HepG2 (cell line): ENCODE results near the gene IFITM10.

Source experiments
- AHR ChIP-seq: IDR thresholded peaks from 2 replicates; pipeline ENCODE4 v1.6.1; 2018; ENCODE audit warnings: missing genetic modification reagents, missing compliant biosample characterization
- ARNT ChIP-seq: fragments of 450-650 bp; IDR thresholded peaks from 2 replicates; pipeline ENCODE4 v1.6.1; 2017
- ATF2 ChIP-seq: sonication (generic); formaldehyde crosslinking; IDR thresholded peaks from 2 replicates; pipeline ENCODE4 v1.4.0; 2020; ENCODE audit warnings: missing genetic modification reagents
- BHLHE40 ChIP-seq: IDR thresholded peaks from 2 replicates; pipeline ENCODE4 v1.6.1; 2011; ENCODE audit warnings: low read length, improper control_type of control experiment
- CTCF ChIP-seq: sonication (generic); formaldehyde crosslinking; IDR thresholded peaks from 2 replicates; pipeline ENCODE4 v1.5.0; 2020; ENCODE audit warnings: mild to moderate bottlenecking, missing genetic modification reagents, moderate library complexity
- GABPB1 ChIP-seq: IDR thresholded peaks from 2 replicates; pipeline ENCODE4 v1.6.1; 2016; ENCODE audit warnings: mild to moderate bottlenecking, missing genetic modification reagents, moderate library complexity, missing compliant biosample characterization
- ISL2 ChIP-seq: sonication (generic); formaldehyde crosslinking; IDR thresholded peaks from 2 replicates; pipeline ENCODE4 v1.5.0; 2020; ENCODE audit warnings: missing genetic modification reagents
- PHF20 ChIP-seq: sonication (generic); formaldehyde crosslinking; IDR thresholded peaks from 2 replicates; pipeline ENCODE4 v1.5.0; 2020; ENCODE audit warnings: mild to moderate bottlenecking, missing genetic modification reagents
- PHF8 ChIP-seq: sonication (generic); formaldehyde crosslinking; IDR thresholded peaks from 2 replicates; pipeline ENCODE4 v1.5.0; 2020; ENCODE audit warnings: missing genetic modification reagents
- SIN3B ChIP-seq: fragments of 150-350 bp; IDR thresholded peaks from 2 replicates; pipeline ENCODE4 v1.6.1; 2014; ENCODE audit warnings: low read length
- SMYD3 ChIP-seq: sonication (generic); formaldehyde crosslinking; IDR thresholded peaks from 2 replicates; pipeline ENCODE4 v1.8.1; 2023; ENCODE audit warnings: mild to moderate bottlenecking, missing genetic modification reagents
- SNRNP70 ChIP-seq: fragments of 200-400 bp; formaldehyde crosslinking; IDR thresholded peaks from 2 replicates; pipeline ENCODE4 v1.6.1; 2017; ENCODE audit warnings: mild to moderate bottlenecking, low read depth, low read length, moderate library complexity
- USF2 ChIP-seq, 2 experiments: sonication (generic) in 1 of 2; formaldehyde crosslinking in 1 of 2; IDR thresholded peaks; 2 replicates each; pipeline versions ENCODE4 v1.5.1 to v1.6.1; 2011 to 2020; ENCODE audit warnings: borderline replicate concordance in 1 of 2, low read depth in 1 of 2, low read length in 1 of 2, mild to moderate bottlenecking in 1 of 2, missing genetic modification reagents in 1 of 2, moderate library complexity in 1 of 2
- ZNF746 ChIP-seq: sonication (generic); formaldehyde crosslinking; IDR thresholded peaks from 2 replicates; pipeline ENCODE4 v1.8.0; 2022; ENCODE audit warnings: mild to moderate bottlenecking, missing genetic modification reagents

GRCh38 chr11:1717745-1718144 lies 32.6 kb downstream of the IFITM10 start:
- TF ChIP-seq BHLHE40 = no peak
- no peak for TF ChIP-seq CTCF (CRISPR knock-in tag)
- TF ChIP-seq ATF2 (CRISPR knock-in tag) = no peak
- TF ChIP-seq SNRNP70 = no peak
- no peak for TF ChIP-seq PHF20 (CRISPR knock-in tag)
- TF ChIP-seq ZNF746 (CRISPR knock-in tag) = no peak
- no peak for TF ChIP-seq SIN3B
- no peak for TF ChIP-seq PHF8 (CRISPR knock-in tag)
- TF ChIP-seq GABPB1 (CRISPR knock-in tag) = no peak
- TF ChIP-seq ISL2 (CRISPR knock-in tag) = no peak
- TF ChIP-seq USF2 (IDR thresholded peaks at IDR 0.05; ENCODE audit: low read depth, low read length) = no peak
- TF ChIP-seq USF2 (CRISPR knock-in tag; IDR thresholded peaks at IDR 0.05; ENCODE audit: borderline replicate concordance) = no peak
- TF ChIP-seq SMYD3 = no peak
- TF ChIP-seq AHR (CRISPR knock-in tag) = no peak
- no peak for TF ChIP-seq ARNT
